Activated naive CD4-positive, alpha-beta T cell treated with anti-CD3 and anti-CD28 coated beads for 36 hours (primary cell): ENCODE measurements around the gene GNG2. TPM values are rescaled to one million over a fixed set of nuclear protein-coding genes. Genes with fewer than 3 reads are reported as not detected.
A peak's percentile ranks its signal among the peaks of the same experiment; 100 is the strongest.

Experiments
- CTCF ChIA-PET: fragments of 350-600 bp; sonication (Branson Sonifier 250); formaldehyde crosslinking; loops from one replicate; lab custom pipeline; 2021; ENCODE audit warnings: antibody characterized with exemption; lab: Charles Lee
- DNase-seq: peaks from one replicate; pipeline ENCODE4 v3.0.0-alpha.2; 2020
- H3K27ac Mint-ChIP-seq: one replicate; pipeline ENCODE4 v1.8.0; 2021; ENCODE audit warnings: mild to moderate bottlenecking, mixed read lengths
- H3K27me3 Mint-ChIP-seq: one replicate; pipeline ENCODE4 v1.8.0; 2021; ENCODE audit warnings: low read depth, mixed read lengths
- H3K36me3 Mint-ChIP-seq: one replicate; pipeline ENCODE4 v1.8.0; 2021; ENCODE audit warnings: low read depth, mixed read lengths
- H3K4me1 Mint-ChIP-seq: one replicate; pipeline ENCODE4 v1.8.0; 2021; ENCODE audit warnings: low read depth, mixed read lengths
- H3K4me3 Mint-ChIP-seq: one replicate; pipeline ENCODE4 v1.8.0; 2021; ENCODE audit warnings: mild to moderate bottlenecking, moderate library complexity, mixed read lengths
- H3K9me3 Mint-ChIP-seq: one replicate; pipeline ENCODE4 v1.8.0; 2021; ENCODE audit warnings: mixed read lengths
- intact Hi-C: fragments of 100-400 bp; cut with micrococcal nuclease; formaldehyde crosslinking; loops from one replicate; pipeline ENCODE4 v1.15.1; 2023
- total RNA-seq, 2 experiments: library from RNA; stranded (reverse); gene quantifications; one replicate each; pipeline ENCODE4 v1.2.3, GENCODE V29; 2021

The GNG2 gene
- total RNA-seq, 2 experiments from 2014 or later: 176 to 181 TPM

DNA sequence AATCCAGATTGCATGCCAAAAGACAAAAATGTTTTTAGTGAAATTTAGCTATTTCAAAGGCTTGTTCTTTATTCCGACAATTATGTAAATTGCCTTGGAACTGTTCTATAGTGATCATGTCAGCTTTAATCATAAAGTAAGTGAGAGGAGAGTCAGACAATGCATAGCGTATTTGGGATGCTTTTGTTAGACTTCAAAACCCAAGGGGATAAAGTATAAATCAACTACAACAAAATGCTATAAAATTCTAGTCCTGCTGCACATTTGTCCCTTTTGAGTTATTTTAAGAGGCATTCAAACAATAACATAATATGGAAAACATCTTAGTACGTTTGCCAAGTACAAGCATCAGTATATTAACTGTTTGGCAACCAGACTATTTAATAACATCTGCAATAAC, 140.3 kb downstream of the GNG2 start:
- intact Hi-C loops: no loop called here
- Mint-ChIP-seq H3K9me3 (no peaks in the 10 kb centered on the region), H3K4me3 (no peak overlapping the region), H3K27me3 (no peaks in the 10 kb centered on the region), H3K36me3 (peaks cover 28% of the 10 kb centered on the region), H3K4me1 (peaks cover 5% of the 10 kb centered on the region), H3K27ac (no peak overlapping the region)
- CTCF ChIA-PET: no interaction called here
- DNase-seq: no peak

DNA sequence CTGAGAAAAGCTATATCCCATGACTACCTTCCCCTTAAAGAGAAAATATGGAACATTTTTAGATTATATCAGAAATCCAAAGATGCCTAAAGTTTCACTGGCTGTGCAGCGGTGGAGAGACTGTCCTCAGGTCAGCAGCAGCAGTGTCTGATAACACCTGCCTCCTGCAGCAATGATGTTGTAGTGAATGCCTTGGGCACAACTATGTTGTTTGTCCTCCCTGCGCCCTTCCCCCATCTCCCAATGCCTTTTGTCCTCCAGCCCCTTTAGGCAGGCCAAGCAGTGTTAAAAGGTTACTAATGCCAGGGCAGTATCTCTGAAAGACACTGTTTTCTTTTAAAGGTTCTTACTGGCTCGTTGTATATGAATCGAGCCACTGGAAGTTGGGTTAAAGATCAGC, 142.1 kb downstream of the GNG2 start:
- Mint-ChIP-seq H3K27ac (no peak overlapping the region), H3K9me3 (no peaks in the 10 kb centered on the region)

DNA sequence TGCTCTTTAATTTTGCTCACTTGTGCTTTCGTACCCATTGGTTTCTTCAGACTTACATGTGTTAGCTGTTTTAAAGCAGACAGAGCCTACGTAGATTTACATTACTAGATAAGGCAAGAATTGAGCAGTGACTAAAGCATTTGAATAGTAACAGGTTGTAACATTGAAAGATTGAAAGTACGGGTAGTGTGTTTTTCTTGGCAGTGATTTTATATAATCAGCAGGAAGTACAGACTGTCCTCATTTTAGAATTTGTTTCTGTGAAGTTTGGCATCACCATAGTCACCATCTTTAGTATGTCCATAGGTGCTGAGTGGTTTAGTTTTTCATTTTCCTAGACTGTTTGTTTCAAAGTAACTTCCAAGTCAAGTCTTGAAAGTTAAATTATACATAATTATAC, 142.9 kb downstream of the GNG2 start:
- peaks cover 34% of the 10 kb centered on the region for H3K36me3 Mint-ChIP-seq
- no peak for DNase-seq
- intact Hi-C loops: no loop called here
- CTCF ChIA-PET: interaction anchor here (1.0 kb wide), 2 partner anchors 9 to 128 kb away, joined by 3 to 6 read pairs; no protein-coding TSS in a partner anchor
- peaks cover 7% of the 10 kb centered on the region for H3K4me1 Mint-ChIP-seq
- no peaks in the 10 kb centered on the region for H3K9me3 Mint-ChIP-seq
- H3K4me3 Mint-ChIP-seq: no peak overlapping the region
- H3K27me3 Mint-ChIP-seq: no peaks in the 10 kb centered on the region
- H3K27ac Mint-ChIP-seq: no peak overlapping the region

More for the DNA sequence above, 142.1 kb downstream of the GNG2 start:
- Mint-ChIP-seq H3K4me1 (peaks cover 7% of the 10 kb centered on the region), H3K36me3 (peaks cover 32% of the 10 kb centered on the region), H3K4me3 (no peak overlapping the region), H3K27me3 (no peaks in the 10 kb centered on the region)
- intact Hi-C loops: no loop called here
- DNase-seq: no peak
- CTCF ChIA-PET: no interaction called here

DNA sequence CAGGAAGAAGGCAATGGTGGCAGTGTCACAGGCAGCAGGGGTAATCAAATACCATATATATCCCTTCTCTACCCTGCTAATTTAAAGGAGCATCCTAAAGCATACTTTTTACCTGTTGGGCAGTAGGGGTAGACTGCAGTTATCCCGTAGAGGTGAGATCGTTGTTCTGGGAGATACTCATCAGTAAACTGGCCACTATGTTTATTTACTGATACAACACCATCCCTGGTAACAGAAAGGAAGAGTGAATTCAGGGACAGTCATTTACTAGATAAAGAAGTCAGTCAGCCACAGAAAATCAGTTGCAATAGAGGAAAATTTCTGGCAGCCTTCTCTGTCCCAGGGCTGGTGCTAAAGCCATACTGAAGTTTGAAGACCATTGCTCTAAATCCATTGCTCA, 145.2 kb downstream of the GNG2 start:
- peaks cover 37% of the 10 kb centered on the region for H3K36me3 Mint-ChIP-seq
- CTCF ChIA-PET: no interaction called here
- no peaks in the 10 kb centered on the region for H3K27me3 Mint-ChIP-seq
- intact Hi-C loops: no loop called here
- H3K4me1 Mint-ChIP-seq: peaks cover 7% of the 10 kb centered on the region
- no peak for DNase-seq
- no peak overlapping the region for H3K27ac Mint-ChIP-seq
- H3K4me3 Mint-ChIP-seq: no peak overlapping the region
- H3K9me3 Mint-ChIP-seq: no peaks in the 10 kb centered on the region

DNA sequence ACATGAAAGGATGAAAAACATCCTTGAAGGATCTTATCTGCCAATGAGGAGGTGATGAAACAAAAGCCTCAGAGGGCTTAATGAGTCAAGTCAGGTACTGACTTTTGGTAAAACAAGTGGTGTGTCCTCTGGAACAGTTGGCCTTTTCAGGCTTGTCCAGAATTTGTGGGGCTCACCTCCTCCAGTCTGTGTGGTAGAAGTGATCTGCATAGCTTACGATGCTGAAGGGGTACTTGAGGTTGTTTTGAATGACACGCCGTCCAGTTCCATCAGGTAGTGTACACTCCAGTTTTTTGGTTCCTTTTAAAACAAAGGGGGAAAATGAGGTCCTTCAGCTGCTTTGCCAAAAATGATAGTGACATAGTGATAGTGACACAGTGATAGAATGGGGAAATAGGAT, 145.9 kb downstream of the GNG2 start:
- Mint-ChIP-seq H3K4me1 (peaks cover 7% of the 10 kb centered on the region), H3K27ac (no peak overlapping the region), H3K4me3 (no peak overlapping the region), H3K27me3 (no peaks in the 10 kb centered on the region), H3K9me3 (no peaks in the 10 kb centered on the region), H3K36me3 (peaks cover 43% of the 10 kb centered on the region)
- CTCF ChIA-PET: interaction anchor here (1.8 kb wide), 1 partner anchor 12 kb away, joined by 3 read pairs; no protein-coding TSS in a partner anchor
- DNase-seq: no peak
- intact Hi-C loops: no loop called here

DNA sequence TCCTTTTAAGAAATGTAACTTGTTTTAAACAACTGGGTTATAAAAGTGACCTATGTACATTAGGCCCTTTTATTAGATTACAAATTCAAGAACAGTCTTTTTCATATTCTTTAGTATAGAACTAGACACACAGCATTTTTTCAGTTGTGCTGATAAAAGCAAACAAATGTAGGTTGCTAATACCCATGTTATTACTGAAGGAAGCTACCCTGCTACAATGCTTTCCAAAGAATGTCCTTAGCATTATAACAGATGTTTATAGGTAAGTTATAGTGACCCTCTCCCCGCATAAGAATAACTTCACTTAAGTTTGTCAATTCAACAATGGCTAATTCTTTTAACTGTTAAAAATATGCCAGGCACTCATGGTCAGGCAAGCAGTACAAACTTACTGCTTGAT, 146.8 kb downstream of the GNG2 start:
- CTCF ChIA-PET: interaction anchor here (0.8 to 1.8 kb wide), 3 partner anchors 13 to 52 kb away, joined by 3 read pairs; no protein-coding TSS in a partner anchor
- H3K9me3 Mint-ChIP-seq: no peaks in the 10 kb centered on the region
- H3K36me3 Mint-ChIP-seq: peaks cover 44% of the 10 kb centered on the region
- H3K4me1 Mint-ChIP-seq: peaks cover 7% of the 10 kb centered on the region
- H3K4me3 Mint-ChIP-seq: no peak overlapping the region
- no peaks in the 10 kb centered on the region for H3K27me3 Mint-ChIP-seq
- intact Hi-C loops: no loop called here
- no peak for DNase-seq
- H3K27ac Mint-ChIP-seq: no peak overlapping the region

DNA sequence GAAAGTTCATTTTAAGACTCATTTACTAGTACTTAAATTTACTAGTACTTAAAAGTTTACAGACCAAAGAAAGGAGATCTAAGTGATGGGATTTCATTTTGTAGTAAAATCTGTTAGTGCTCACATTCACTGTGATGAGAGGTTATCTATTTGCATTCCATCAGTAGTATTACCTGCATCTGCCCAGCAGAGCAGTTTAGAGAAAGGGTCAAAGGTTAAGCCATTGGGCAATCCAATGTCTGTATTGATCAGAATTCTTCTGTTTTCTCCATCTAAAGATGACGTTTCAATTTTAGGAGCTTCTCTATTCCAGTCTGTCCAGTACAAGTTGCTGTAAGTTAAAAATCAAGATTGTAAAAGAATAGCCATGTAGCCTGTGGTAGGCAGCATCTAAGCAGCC, 147.2 kb downstream of the GNG2 start:
- DNase-seq: no peak
- Mint-ChIP-seq H3K36me3 (peaks cover 42% of the 10 kb centered on the region), H3K4me3 (no peak overlapping the region), H3K27me3 (no peaks in the 10 kb centered on the region), H3K4me1 (peaks cover 7% of the 10 kb centered on the region), H3K27ac (no peak overlapping the region), H3K9me3 (no peaks in the 10 kb centered on the region)
- CTCF ChIA-PET: interaction anchor here (0.8 to 1.8 kb wide), 3 partner anchors 13 to 51 kb away, joined by 3 read pairs; no protein-coding TSS in a partner anchor
- intact Hi-C loops: no loop called here

DNA sequence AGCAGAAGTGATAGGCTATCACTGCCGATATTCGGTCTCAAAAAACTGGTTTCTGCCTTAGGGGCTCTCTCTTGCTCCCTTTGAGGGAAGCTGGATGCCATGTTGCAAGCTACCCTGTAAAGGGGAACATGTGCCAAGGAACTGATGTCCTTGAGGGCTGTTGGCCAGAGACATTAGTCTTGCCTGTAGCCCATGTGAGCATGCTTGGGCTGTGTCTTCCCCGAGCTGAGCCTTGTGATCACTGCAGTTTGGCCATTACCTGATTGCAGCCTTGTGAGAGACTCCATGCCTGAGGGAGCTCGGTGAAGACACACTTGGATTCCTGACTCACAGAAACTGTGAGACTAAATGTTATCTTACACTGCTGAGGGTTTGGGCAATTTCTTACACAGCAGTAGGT, 147.7 kb downstream of the GNG2 start:
- H3K4me1 Mint-ChIP-seq: peaks cover 7% of the 10 kb centered on the region
- intact Hi-C loops: no loop called here
- no peaks in the 10 kb centered on the region for H3K27me3 Mint-ChIP-seq
- H3K4me3 Mint-ChIP-seq: no peak overlapping the region
- H3K36me3 Mint-ChIP-seq: peaks cover 41% of the 10 kb centered on the region
- CTCF ChIA-PET: interaction anchor here (1.6 to 1.8 kb wide), 2 partner anchors 13 to 51 kb away, joined by 3 read pairs; no protein-coding TSS in a partner anchor
- H3K27ac Mint-ChIP-seq: no peak overlapping the region
- DNase-seq: no peak
- no peaks in the 10 kb centered on the region for H3K9me3 Mint-ChIP-seq

DNA sequence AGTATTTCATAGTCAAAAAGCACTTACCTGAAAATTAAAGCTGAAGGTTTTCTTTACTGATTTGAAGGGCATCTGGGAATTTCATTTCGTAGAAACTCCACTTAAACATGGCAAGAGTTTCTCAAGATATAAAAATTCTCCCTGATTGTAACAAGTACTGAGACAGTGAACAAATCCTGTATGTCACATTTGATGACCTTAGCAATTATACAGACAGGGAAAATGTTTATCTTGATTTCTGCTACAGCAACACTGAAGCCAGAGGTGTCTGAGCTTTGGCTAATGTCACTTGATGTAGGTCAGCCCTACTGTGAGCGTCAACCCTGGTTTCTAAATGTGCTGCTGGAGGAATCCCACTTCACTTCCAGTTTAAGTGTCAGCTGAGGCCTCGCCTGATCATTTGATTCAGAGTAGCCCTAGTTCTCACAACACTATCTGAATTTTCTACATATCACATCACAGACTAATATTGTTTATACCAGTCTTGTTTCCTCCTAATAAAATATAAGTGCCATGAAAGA, 149.8 kb downstream of the GNG2 start:
- H3K27ac Mint-ChIP-seq: no peak overlapping the region

DNA sequence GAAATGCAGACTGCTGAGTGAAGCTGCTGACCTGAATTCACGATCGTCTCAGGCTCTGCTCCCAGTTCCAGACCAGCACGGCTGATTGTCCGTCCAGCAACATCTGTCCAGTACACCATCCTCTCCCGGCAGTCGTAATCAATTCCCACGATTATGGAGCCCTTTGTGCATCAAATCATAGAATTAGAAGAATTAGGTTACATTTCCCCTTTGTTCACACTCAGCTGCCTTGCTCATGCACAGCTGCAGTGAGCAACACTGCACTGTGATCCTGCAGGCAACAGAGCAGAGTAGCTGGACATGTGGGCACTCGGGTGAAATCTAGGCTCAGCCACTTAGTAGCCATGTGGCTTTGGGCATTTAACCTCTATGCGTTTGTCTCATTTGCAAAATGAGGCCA, 151.1 kb downstream of the GNG2 start:
- intact Hi-C loops: no loop called here
- Mint-ChIP-seq H3K36me3 (peaks cover 26% of the 10 kb centered on the region), H3K9me3 (no peaks in the 10 kb centered on the region), H3K27me3 (peaks cover 3% of the 10 kb centered on the region), H3K4me1 (peaks cover under 1% of the 10 kb centered on the region), H3K4me3 (no peak overlapping the region), H3K27ac (no peak overlapping the region)
- no peak for DNase-seq
- CTCF ChIA-PET: interaction anchor here (1.2 to 2.2 kb wide), 2 partner anchors 8 to 16 kb away, joined by 3 to 4 read pairs; no protein-coding TSS in a partner anchor

More for the DNA sequence above, 149.8 kb downstream of the GNG2 start:
- CTCF ChIA-PET: interaction anchor here (2.2 kb wide), 1 partner anchor 15 kb away, joined by 4 read pairs; no protein-coding TSS in a partner anchor
- DNase-seq: no peak
- intact Hi-C loops: no loop called here
- Mint-ChIP-seq H3K4me1 (peaks cover 3% of the 10 kb centered on the region), H3K27me3 (no peaks in the 10 kb centered on the region), H3K4me3 (no peak overlapping the region), H3K36me3 (peaks cover 34% of the 10 kb centered on the region), H3K9me3 (no peaks in the 10 kb centered on the region)

DNA sequence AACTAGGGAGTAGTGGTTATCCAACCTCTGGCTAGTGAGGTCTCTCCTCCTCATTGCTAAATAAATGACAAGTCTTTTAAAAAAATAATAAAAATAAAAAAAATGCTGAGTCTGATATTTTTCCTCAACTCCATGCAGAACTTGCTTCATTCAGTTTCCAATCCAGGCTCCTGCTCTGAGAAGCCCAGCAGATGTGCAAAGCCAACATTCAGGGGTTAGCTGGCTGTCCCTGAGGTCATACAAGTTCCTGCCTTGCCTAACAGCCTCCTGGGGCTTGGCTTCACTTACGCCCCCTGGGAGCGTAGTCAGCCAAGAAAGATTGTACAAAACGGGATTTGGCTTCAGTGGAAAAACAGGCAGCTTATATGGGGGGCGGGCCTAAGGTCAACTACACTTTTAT, 152.2 kb downstream of the GNG2 start:
- CTCF ChIA-PET: interaction anchor here (0.7 to 1.1 kb wide), 2 partner anchors 30 to 47 kb away, joined by 3 read pairs; no protein-coding TSS in a partner anchor
- no peak overlapping the region for H3K4me3 Mint-ChIP-seq

DNA sequence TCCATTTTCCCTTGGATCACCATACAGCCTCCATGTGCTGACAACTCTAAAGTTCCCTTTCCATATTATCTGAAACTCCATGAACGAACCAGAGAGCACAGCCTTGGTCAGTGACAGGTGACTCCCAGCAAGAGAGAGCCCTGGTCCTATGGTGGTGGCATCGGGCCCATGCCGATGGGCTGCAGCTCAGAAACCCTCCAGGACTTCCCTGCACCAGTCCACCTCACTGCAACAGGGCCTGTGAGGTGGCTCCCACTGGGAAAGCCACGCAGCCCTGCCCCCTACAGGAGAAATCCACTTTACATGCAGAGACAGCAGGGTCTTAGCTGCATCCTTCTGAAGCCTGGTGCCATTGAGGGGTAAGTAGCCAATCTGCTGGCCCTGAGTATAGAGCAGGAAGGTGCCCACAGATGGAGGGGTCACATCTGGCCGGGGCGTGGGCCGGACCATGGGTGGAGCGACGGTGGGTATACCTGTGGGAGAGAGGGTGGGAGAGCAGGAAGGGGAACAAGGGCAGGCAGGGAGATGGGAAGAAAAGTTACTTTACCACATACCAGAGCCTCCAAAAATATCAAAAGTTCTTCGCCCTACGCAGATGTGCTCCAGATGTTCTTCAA, 153.7 kb downstream of the GNG2 start:
- peak; percentile 37 for DNase-seq
- no peaks in the 10 kb centered on the region for H3K4me1 Mint-ChIP-seq
- CTCF ChIA-PET: interaction anchor here (0.6 to 0.7 kb wide), 2 partner anchors 114 to 250 kb away, joined by 3 to 4 read pairs; no protein-coding TSS in a partner anchor
- no peak overlapping the region for H3K27ac Mint-ChIP-seq
- H3K4me3 Mint-ChIP-seq: no peak overlapping the region
- H3K36me3 Mint-ChIP-seq: peaks cover 16% of the 10 kb centered on the region
- H3K27me3 Mint-ChIP-seq: peaks cover 4% of the 10 kb centered on the region
- H3K9me3 Mint-ChIP-seq: no peaks in the 10 kb centered on the region
- intact Hi-C loops: no loop called here

More for the DNA sequence above, 152.2 kb downstream of the GNG2 start:
- no peaks in the 10 kb centered on the region for H3K4me1 Mint-ChIP-seq
- peaks cover 23% of the 10 kb centered on the region for H3K36me3 Mint-ChIP-seq
- DNase-seq: no peak
- H3K27ac Mint-ChIP-seq: no peak overlapping the region
- intact Hi-C loops: no loop called here
- H3K9me3 Mint-ChIP-seq: no peaks in the 10 kb centered on the region
- peaks cover 4% of the 10 kb centered on the region for H3K27me3 Mint-ChIP-seq
